WI38 (cell line): Measurements from ENCODE around the gene SHQ1.
A peak's percentile ranks its signal among the peaks of the same experiment; 100 is the strongest.

Experiments used
- H3K4me3 ChIP-seq: 2 replicates; pipeline ENCODE4 v1.5.1; 2011; ENCODE audit warnings: low read depth, mild to moderate bottlenecking, control low read depth, low read length
- CTCF ChIP-seq: IDR thresholded peaks from 2 replicates; pipeline ENCODE4 v1.5.1; 2012; ENCODE audit warnings: low read depth, mild to moderate bottlenecking, control low read depth, low read length

The SHQ1 gene

GRCh38 chr3:72829701-72830100 is 18.5 kb downstream of the SHQ1 start:
- TF ChIP-seq CTCF = no peak
- H3K4me3 ChIP-seq = no peak overlapping the region

GRCh38 chr3:72821161-72821781 is 27.0 kb downstream of the SHQ1 start:
- no peak overlapping the region for H3K4me3 ChIP-seq
- TF ChIP-seq CTCF = no peak

- TF ChIP-seq CTCF = no peak
- no peak overlapping the region for H3K4me3 ChIP-seq
These were observed 27.8 kb downstream of the SHQ1 start for GRCh38 chr3:72820415-72820814.

- TF ChIP-seq CTCF = no peak
- no peak overlapping the region for H3K4me3 ChIP-seq
These were observed 29.3 kb downstream of the SHQ1 start for GRCh38 chr3:72818905-72819304.

- H3K4me3 ChIP-seq = no peak overlapping the region
- peak; percentile 33; the same call in 1 of the 2 replicates for TF ChIP-seq CTCF
These were observed 30.0 kb downstream of the SHQ1 start for GRCh38 chr3:72818092-72818773.

- no peak overlapping the region for H3K4me3 ChIP-seq
- no peak for TF ChIP-seq CTCF
These were observed 31.3 kb downstream of the SHQ1 start for GRCh38 chr3:72816862-72817355.

GRCh38 chr3:72814308-72814707 is 33.9 kb downstream of the SHQ1 start:
- no peak overlapping the region for H3K4me3 ChIP-seq
- TF ChIP-seq CTCF = no peak
